NCI-H345 treated with DMSO at 0.1 percent for 48 hours (cell line): ENCODE results near the gene RNF6.

Experiments
- DNase-seq: peaks from one replicate; lab custom pipeline; 2025; ENCODE audit not compliant: unreplicated experiment; lab: John Stamatoyannopoulos, UW

The RNF6 gene

DNA sequence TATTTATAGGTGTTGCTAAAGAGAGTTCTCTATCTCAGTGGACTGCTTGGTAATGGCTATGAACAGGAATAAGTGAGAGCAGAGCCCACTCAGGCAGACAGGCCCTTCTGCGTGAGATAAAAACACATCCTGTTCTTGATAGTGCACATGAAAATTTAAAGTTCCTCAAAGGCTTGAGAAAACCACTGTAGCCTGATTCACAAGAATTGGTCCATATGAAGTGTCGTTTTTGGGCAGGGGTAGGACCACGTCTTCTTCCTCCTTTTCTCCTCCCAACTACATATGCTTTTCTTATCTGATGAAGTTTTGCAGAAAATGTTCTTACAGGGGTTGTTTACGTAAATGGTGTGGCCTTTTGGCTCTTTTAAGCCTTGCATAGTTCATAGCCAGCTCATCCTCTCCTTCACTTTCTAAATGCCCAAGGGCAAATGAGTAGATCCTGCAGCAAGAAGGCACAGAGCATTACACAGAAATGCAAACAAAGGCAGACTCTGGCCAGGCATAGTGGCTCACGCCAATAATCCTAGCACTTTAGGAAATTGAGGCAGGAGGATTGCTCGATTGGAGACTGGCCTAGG is 53.8 kb downstream of the RNF6 start:
- no peak for DNase-seq

DNA sequence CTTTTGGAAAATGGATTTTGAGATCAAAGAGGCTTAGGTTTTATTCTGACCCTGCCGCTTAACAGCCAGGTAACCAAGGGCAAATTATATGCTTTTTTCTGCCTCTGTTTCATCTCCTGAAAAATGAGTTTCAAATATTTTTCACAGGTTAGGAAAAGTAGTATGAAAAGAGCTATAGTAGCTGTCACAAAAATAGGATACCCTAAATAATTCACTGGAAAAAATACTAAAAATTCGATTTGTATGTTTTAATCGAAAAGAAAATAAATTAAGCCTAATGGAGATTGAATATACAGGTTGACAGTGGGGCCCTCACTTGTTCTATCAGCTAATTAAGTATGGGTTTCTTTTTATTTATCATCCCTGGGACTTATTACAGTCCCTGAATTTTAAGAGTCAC is 58.3 kb downstream of the RNF6 start:
- DNase-seq: no peak
